MM.1S (cell line): ENCODE measurements around the gene FAM83G.

Experiments used
- DNase-seq: peaks from one replicate; pipeline ENCODE4 v3.0.0-alpha.2; 2015
- H2AFZ ChIP-seq: fragments of 300-600 bp; sonication (generic); 2 replicates; pipeline ENCODE4 v1.6.0; 2016; ENCODE audit warnings: antibody characterized with exemption, low read length
- H3F3A ChIP-seq: fragments of 300-600 bp; sonication (generic); 2 replicates; pipeline ENCODE4 v1.6.1; 2016; ENCODE audit warnings: mild to moderate bottlenecking, antibody characterized with exemption, low read length, moderate library complexity, mixed read lengths; ENCODE audit not compliant: insufficient read depth
- H3K27ac ChIP-seq: fragments of 300-600 bp; sonication (generic); 2 replicates; pipeline ENCODE4 v1.5.1; 2016; ENCODE audit warnings: mild to moderate bottlenecking, low read length
- H3K27me3 ChIP-seq: fragments of 300-600 bp; sonication (generic); replicated peaks from 2 replicates; pipeline ENCODE4 v1.6.0; 2016; ENCODE audit warnings: low read length; ENCODE audit not compliant: insufficient read depth
- H3K36me3 ChIP-seq: fragments of 300-600 bp; sonication (generic); replicated peaks from 2 replicates; pipeline ENCODE4 v1.6.1; 2016; ENCODE audit warnings: mild to moderate bottlenecking, low read length, mixed read lengths; ENCODE audit not compliant: insufficient read depth
- H3K4me1 ChIP-seq: fragments of 300-600 bp; sonication (generic); 2 replicates; pipeline ENCODE4 v1.6.1; 2016; ENCODE audit warnings: low read length, mixed read lengths
- H3K4me2 ChIP-seq: fragments of 300-600 bp; sonication (generic); 2 replicates; pipeline ENCODE4 v1.6.0; 2016; ENCODE audit warnings: low read depth, low read length
- H3K4me3 ChIP-seq: fragments of 300-600 bp; sonication (generic); 2 replicates; pipeline ENCODE4 v1.5.1; 2016; ENCODE audit warnings: low read length, mixed read lengths
- H3K79me2 ChIP-seq: fragments of 300-600 bp; sonication (generic); 2 replicates; pipeline ENCODE4 v1.6.1; 2016; ENCODE audit warnings: mixed run types, low read length, mixed read lengths
- H3K9ac ChIP-seq: fragments of 300-600 bp; sonication (generic); 2 replicates; pipeline ENCODE4 v1.6.1; 2016; ENCODE audit warnings: low read length, mixed read lengths
- H3K9me2 ChIP-seq: fragments of 300-600 bp; sonication (generic); replicated peaks from 2 replicates; pipeline ENCODE4 v1.6.1; 2016; ENCODE audit warnings: mild to moderate bottlenecking, low read length, mixed read lengths; ENCODE audit not compliant: insufficient read depth
- H3K9me3 ChIP-seq: fragments of 300-600 bp; sonication (generic); replicated peaks from 2 replicates; pipeline ENCODE4 v1.6.1; 2016; ENCODE audit warnings: mild to moderate bottlenecking, low read length, mixed read lengths; ENCODE audit not compliant: insufficient read depth
- H4K20me1 ChIP-seq: fragments of 300-600 bp; sonication (generic); 2 replicates; pipeline ENCODE4 v1.6.1; 2016; ENCODE audit warnings: mild to moderate bottlenecking, low read length, moderate library complexity, mixed read lengths; ENCODE audit not compliant: insufficient read depth
- CTCF ChIP-seq: fragments of 300-600 bp; sonication (generic); IDR thresholded peaks from 2 replicates; pipeline ENCODE4 v1.5.1; 2016; ENCODE audit warnings: antibody characterized with exemption, low read length, mixed read lengths
- EZH2 ChIP-seq: fragments of 300-600 bp; sonication (generic); optimal IDR thresholded peaks from 2 replicates; pipeline ENCODE3; 2017; ENCODE audit warnings: low read depth, mild to moderate bottlenecking, antibody characterized with exemption, low read length, mixed read lengths
- EZH2phosphoT487 ChIP-seq: fragments of 300-600 bp; sonication (generic); IDR thresholded peaks from 2 replicates; pipeline ENCODE4 v1.6.1; 2018; ENCODE audit warnings: antibody characterized with exemption, low read length

FAM83G gene

GRCh38 chr17:18981335-18981641 is 23.3 kb downstream of the FAM83G start:
- no peaks in the 10 kb centered on the region for H3K79me2 ChIP-seq
- H3K9me3 ChIP-seq: no peaks in the 10 kb centered on the region
- H3K9ac ChIP-seq: no peak overlapping the region
- H3K36me3 ChIP-seq: no peaks in the 10 kb centered on the region
- no peak overlapping the region for H3K27ac ChIP-seq
- no peak overlapping the region for H3K4me3 ChIP-seq
- no peaks in the 10 kb centered on the region for H3K4me1 ChIP-seq
- no peaks in the 10 kb centered on the region for H3F3A ChIP-seq
- no peak overlapping the region for H3K4me2 ChIP-seq
- TF ChIP-seq EZH2phosphoT487 (no peak), CTCF (no peak), EZH2 (no peak)
- no peak overlapping the region for H2AFZ ChIP-seq
- no peak for DNase-seq
- no peaks in the 10 kb centered on the region for H4K20me1 ChIP-seq
- H3K9me2 ChIP-seq: no peaks in the 10 kb centered on the region
- no peaks in the 10 kb centered on the region for H3K27me3 ChIP-seq

- H3F3A ChIP-seq: no peaks in the 10 kb centered on the region
- H3K4me1 ChIP-seq: no peaks in the 10 kb centered on the region
- H2AFZ ChIP-seq: no peak overlapping the region
- H3K9me2 ChIP-seq: no peaks in the 10 kb centered on the region
- no peak overlapping the region for H3K27ac ChIP-seq
- DNase-seq: no peak
- TF ChIP-seq EZH2 (no peak), CTCF (no peak), EZH2phosphoT487 (no peak)
- no peak overlapping the region for H3K9ac ChIP-seq
- no peaks in the 10 kb centered on the region for H3K36me3 ChIP-seq
- H3K79me2 ChIP-seq: no peaks in the 10 kb centered on the region
- H3K4me3 ChIP-seq: no peak overlapping the region
- H4K20me1 ChIP-seq: no peaks in the 10 kb centered on the region
- no peaks in the 10 kb centered on the region for H3K27me3 ChIP-seq
- no peak overlapping the region for H3K4me2 ChIP-seq
- no peaks in the 10 kb centered on the region for H3K9me3 ChIP-seq
Measured at GRCh38 chr17:18980682-18981334, 23.8 kb downstream of the FAM83G start.

- H3K9me3 ChIP-seq: no peaks in the 10 kb centered on the region
- no peaks in the 10 kb centered on the region for H3K27me3 ChIP-seq
- DNase-seq: no peak
- H3K9me2 ChIP-seq: no peaks in the 10 kb centered on the region
- no peaks in the 10 kb centered on the region for H4K20me1 ChIP-seq
- H3K4me3 ChIP-seq: no peak overlapping the region
- no peak overlapping the region for H3K9ac ChIP-seq
- no peak overlapping the region for H3K27ac ChIP-seq
- H3K4me1 ChIP-seq: no peaks in the 10 kb centered on the region
- no peaks in the 10 kb centered on the region for H3F3A ChIP-seq
- H2AFZ ChIP-seq: no peak overlapping the region
- no peak for TF ChIP-seq EZH2phosphoT487
- TF ChIP-seq EZH2: no peak
- TF ChIP-seq CTCF: no peak
- no peak overlapping the region for H3K4me2 ChIP-seq
- H3K36me3 ChIP-seq: no peaks in the 10 kb centered on the region
- no peaks in the 10 kb centered on the region for H3K79me2 ChIP-seq
Measured at GRCh38 chr17:18978655-18979054, 25.9 kb downstream of the FAM83G start.
